Central memory CD4-positive, alpha-beta T cell (primary cell): ENCODE measurements around the gene TRIM25.

Experiments used
- DNase-seq: peaks from one replicate; pipeline ENCODE4 v3.0.0; 2022

TRIM25 gene

GRCh38 chr17:56925088-56925487, 11.2 kb upstream of the TRIM25 start:
- DNase-seq = no peak

- no peak for DNase-seq
Observed at GRCh38 chr17:56919717-56920116, 5.9 kb upstream of the TRIM25 start.

- no peak for DNase-seq
Observed at GRCh38 chr17:56918916-56919315, 5.1 kb upstream of the TRIM25 start.

- DNase-seq = no peak
Observed at GRCh38 chr17:56917559-56918296, 3.9 kb upstream of the TRIM25 start.

GRCh38 chr17:56914581-56915273, 878 bp upstream of the TRIM25 start:
- no peak for DNase-seq

GRCh38 chr17:56913353-56913866, 439 bp downstream of the TRIM25 start:
- DNase-seq = no peak

- no peak for DNase-seq
Observed at GRCh38 chr17:56913000-56913311, 893 bp downstream of the TRIM25 start.

- no peak for DNase-seq
Observed at GRCh38 chr17:56912105-56912999, 1.5 kb downstream of the TRIM25 start.

- DNase-seq = no peak
Observed at GRCh38 chr17:56910509-56911235, 3.2 kb downstream of the TRIM25 start.

GRCh38 chr17:56909742-56910508, 3.9 kb downstream of the TRIM25 start:
- DNase-seq = no peak

- peak; percentile 17 for DNase-seq
Observed at GRCh38 chr17:56908001-56908542, 5.8 kb downstream of the TRIM25 start.

- DNase-seq = no peak
Observed at GRCh38 chr17:56903560-56903959, 10.3 kb downstream of the TRIM25 start.

- DNase-seq = no peak
Observed at GRCh38 chr17:56902348-56902747, 11.5 kb downstream of the TRIM25 start.

- DNase-seq = no peak
Observed at GRCh38 chr17:56899403-56899802, 14.4 kb downstream of the TRIM25 start.

GRCh38 chr17:56898874-56899273, 15.0 kb downstream of the TRIM25 start:
- no peak for DNase-seq

- DNase-seq = no peak
Observed at GRCh38 chr17:56897646-56898424, 16.0 kb downstream of the TRIM25 start.

- no peak for DNase-seq
Observed at GRCh38 chr17:56896968-56897359, 16.9 kb downstream of the TRIM25 start.

GRCh38 chr17:56896217-56896967, 17.5 kb downstream of the TRIM25 start:
- no peak for DNase-seq

- DNase-seq = no peak
Observed at GRCh38 chr17:56894859-56895455, 18.9 kb downstream of the TRIM25 start.

- DNase-seq = no peak
Observed at GRCh38 chr17:56893503-56893902, 20.3 kb downstream of the TRIM25 start.
